ENCODE data around the gene HES4. TPM values are rescaled to one million over a fixed set of nuclear protein-coding genes. Genes with fewer than 3 reads are reported as not detected.

The HES4 gene
- total RNA-seq, 1 experiment from 2014 or later = 145 TPM

DNA sequence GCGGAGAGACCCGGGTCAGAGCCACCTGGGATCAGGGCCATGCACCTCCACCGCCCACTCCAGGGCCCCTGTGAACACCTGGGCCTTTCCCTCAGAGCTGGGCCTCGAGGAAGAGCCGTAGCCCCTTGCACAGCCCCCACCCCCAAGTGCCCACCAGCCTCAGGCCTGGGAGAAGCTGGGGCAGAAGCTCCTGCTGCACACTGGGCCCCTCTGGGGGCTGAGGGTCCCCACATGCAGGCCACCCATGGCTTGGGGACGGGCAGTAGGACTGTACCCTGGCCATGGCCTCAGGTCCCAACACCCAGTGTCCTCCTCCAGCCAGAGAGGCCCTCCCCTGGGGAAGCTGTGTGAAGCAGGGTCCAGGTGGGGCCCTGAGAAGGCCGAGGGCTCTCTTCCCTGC is 47.3 kb downstream of the HES4 start:
- BruUV-seq (replicated peaks) = no TSS peak
- Histone ChIP-seq H3K9me2 (ENCODE audit: insufficient read depth) (no peaks in the 10 kb centered on the region), H3K4me3 (replicated peaks in 1 of 2; ENCODE audit: low read depth in 1 of 2, low read length in 2 of 2) (no peak overlapping the region), H3K4me1 (ENCODE audit: control insufficient read depth in 1 of 2, insufficient read depth in 2 of 2, low read length in 2 of 2) (peaks cover 1 to 4% of the 10 kb centered on the region in 2 experiments), H3K9me3 (ENCODE audit: control insufficient read depth in 1 of 2, insufficient read depth in 1 of 2, low read depth in 1 of 2, low read length in 2 of 2) (no peaks in the 10 kb centered on the region), H2AFZ (ENCODE audit: low read depth, low read length, poor library complexity, severe bottlenecking) (no peak overlapping the region), H3K27ac (ENCODE audit: low read depth, low read length) (no peak overlapping the region), H3K9ac (ENCODE audit: low read length) (no peak overlapping the region), H3K79me2 (ENCODE audit: insufficient read depth, low read length) (peaks cover 51% of the 10 kb centered on the region), H3K4me2 (ENCODE audit: low read length) (no peak overlapping the region), H3K27me3 (ENCODE audit: insufficient read depth, low read length) (no peaks in the 10 kb centered on the region), H4K20me1 (ENCODE audit: insufficient read depth) (no peaks in the 10 kb centered on the region; the same call in 1 of the 2 replicates), H3K36me3 (ENCODE audit: control insufficient read depth in 1 of 2, insufficient read depth in 2 of 2, low read length in 2 of 2) (peaks cover 45 to 82% of the 10 kb centered on the region in 2 experiments)
- ChIA-PET CTCF (no interaction called here), POLR2A (no interaction called here), RAD21 (ENCODE audit: low non-redundant PET in 1 of 2, low total read pairs in 2 of 2, uncharacterized antibody in 2 of 2, unreplicated experiment in 2 of 2) (no interaction called here)
- DNase-seq (ENCODE audit: low read depth, low spot score) (no peak), ATAC-seq (no peak)
- intact Hi-C loops (cut with micrococcal nuclease) = no loop called here
- no peak for TF ChIP-seq POLR2A (IDR thresholded peaks at IDR 0.05; ENCODE audit: borderline replicate concordance, extremely low read depth, insufficient read depth, insufficient read length)
- no peak for TF ChIP-seq JUND (IDR thresholded peaks at IDR 0.05)
- TF ChIP-seq CEBPB (IDR thresholded peaks at IDR 0.05; ENCODE audit: low read depth) = no peak
- TF ChIP-seq FOSL1 (IDR thresholded peaks at IDR 0.05; ENCODE audit: low read depth) = no peak
- no peak for TF ChIP-seq ZNF274 (IDR thresholded peaks at IDR 0.05; ENCODE audit: low read depth, low read length)
- TF ChIP-seq, protein P1, sequence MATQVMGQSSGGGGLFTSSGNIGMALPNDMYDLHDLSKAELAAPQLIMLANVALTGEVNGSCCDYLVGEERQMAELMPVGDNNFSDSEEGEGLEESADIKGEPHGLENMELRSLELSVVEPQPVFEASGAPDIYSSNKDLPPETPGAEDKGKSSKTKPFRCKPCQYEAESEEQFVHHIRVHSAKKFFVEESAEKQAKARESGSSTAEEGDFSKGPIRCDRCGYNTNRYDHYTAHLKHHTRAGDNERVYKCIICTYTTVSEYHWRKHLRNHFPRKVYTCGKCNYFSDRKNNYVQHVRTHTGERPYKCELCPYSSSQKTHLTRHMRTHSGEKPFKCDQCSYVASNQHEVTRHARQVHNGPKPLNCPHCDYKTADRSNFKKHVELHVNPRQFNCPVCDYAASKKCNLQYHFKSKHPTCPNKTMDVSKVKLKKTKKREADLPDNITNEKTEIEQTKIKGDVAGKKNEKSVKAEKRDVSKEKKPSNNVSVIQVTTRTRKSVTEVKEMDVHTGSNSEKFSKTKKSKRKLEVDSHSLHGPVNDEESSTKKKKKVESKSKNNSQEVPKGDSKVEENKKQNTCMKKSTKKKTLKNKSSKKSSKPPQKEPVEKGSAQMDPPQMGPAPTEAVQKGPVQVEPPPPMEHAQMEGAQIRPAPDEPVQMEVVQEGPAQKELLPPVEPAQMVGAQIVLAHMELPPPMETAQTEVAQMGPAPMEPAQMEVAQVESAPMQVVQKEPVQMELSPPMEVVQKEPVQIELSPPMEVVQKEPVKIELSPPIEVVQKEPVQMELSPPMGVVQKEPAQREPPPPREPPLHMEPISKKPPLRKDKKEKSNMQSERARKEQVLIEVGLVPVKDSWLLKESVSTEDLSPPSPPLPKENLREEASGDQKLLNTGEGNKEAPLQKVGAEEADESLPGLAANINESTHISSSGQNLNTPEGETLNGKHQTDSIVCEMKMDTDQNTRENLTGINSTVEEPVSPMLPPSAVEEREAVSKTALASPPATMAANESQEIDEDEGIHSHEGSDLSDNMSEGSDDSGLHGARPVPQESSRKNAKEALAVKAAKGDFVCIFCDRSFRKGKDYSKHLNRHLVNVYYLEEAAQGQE (IDR thresholded peaks at IDR 0.05; ENCODE audit: low read depth) = no peak
- no peak for TF ChIP-seq ZFX (IDR thresholded peaks at IDR 0.05)
- no peak for TF ChIP-seq ELF1 (IDR thresholded peaks at IDR 0.05; ENCODE audit: borderline replicate concordance, low read depth)
- no peak for TF ChIP-seq SIN3A (IDR thresholded peaks at IDR 0.05; ENCODE audit: low read depth)
- TF ChIP-seq SRF (IDR thresholded peaks at IDR 0.05; ENCODE audit: low read depth) = no peak
- TF ChIP-seq, protein P2, sequence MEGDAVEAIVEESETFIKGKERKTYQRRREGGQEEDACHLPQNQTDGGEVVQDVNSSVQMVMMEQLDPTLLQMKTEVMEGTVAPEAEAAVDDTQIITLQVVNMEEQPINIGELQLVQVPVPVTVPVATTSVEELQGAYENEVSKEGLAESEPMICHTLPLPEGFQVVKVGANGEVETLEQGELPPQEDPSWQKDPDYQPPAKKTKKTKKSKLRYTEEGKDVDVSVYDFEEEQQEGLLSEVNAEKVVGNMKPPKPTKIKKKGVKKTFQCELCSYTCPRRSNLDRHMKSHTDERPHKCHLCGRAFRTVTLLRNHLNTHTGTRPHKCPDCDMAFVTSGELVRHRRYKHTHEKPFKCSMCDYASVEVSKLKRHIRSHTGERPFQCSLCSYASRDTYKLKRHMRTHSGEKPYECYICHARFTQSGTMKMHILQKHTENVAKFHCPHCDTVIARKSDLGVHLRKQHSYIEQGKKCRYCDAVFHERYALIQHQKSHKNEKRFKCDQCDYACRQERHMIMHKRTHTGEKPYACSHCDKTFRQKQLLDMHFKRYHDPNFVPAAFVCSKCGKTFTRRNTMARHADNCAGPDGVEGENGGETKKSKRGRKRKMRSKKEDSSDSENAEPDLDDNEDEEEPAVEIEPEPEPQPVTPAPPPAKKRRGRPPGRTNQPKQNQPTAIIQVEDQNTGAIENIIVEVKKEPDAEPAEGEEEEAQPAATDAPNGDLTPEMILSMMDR (IDR thresholded peaks at IDR 0.05 in 2 of 3, conservative IDR thresholded peaks at IDR 0.05 in 1 of 3; ENCODE audit: borderline replicate concordance in 1 of 3, insufficient read depth in 1 of 3, low read depth in 2 of 3, low read length in 2 of 3) = no peak
- TF ChIP-seq POLR2AphosphoS5 (IDR thresholded peaks at IDR 0.05; ENCODE audit: low read depth, low read length) = no peak
- TF ChIP-seq CBX3 (IDR thresholded peaks at IDR 0.05; ENCODE audit: low read depth) = no peak
- TF ChIP-seq, protein P3, sequence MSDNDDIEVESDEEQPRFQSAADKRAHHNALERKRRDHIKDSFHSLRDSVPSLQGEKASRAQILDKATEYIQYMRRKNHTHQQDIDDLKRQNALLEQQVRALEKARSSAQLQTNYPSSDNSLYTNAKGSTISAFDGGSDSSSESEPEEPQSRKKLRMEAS (IDR thresholded peaks at IDR 0.05) = no peak
- TF ChIP-seq EZH2 (IDR thresholded peaks at IDR 0.05) = no peak
- TF ChIP-seq, protein P4, sequence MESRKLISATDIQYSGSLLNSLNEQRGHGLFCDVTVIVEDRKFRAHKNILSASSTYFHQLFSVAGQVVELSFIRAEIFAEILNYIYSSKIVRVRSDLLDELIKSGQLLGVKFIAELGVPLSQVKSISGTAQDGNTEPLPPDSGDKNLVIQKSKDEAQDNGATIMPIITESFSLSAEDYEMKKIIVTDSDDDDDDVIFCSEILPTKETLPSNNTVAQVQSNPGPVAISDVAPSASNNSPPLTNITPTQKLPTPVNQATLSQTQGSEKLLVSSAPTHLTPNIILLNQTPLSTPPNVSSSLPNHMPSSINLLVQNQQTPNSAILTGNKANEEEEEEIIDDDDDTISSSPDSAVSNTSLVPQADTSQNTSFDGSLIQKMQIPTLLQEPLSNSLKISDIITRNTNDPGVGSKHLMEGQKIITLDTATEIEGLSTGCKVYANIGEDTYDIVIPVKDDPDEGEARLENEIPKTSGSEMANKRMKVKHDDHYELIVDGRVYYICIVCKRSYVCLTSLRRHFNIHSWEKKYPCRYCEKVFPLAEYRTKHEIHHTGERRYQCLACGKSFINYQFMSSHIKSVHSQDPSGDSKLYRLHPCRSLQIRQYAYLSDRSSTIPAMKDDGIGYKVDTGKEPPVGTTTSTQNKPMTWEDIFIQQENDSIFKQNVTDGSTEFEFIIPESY (IDR thresholded peaks at IDR 0.05; ENCODE audit: extremely low read depth, insufficient replicate concordance, low read length) = no peak
- TF ChIP-seq YY1 (IDR thresholded peaks at IDR 0.05; ENCODE audit: extremely low read depth, insufficient replicate concordance, low read depth, low read length) = no peak
- TF ChIP-seq SP1 (IDR thresholded peaks at IDR 0.05; ENCODE audit: low read depth) = no peak
- TF ChIP-seq EZH2phosphoT487 (IDR thresholded peaks at IDR 0.05; ENCODE audit: borderline replicate concordance) = no peak
- TF ChIP-seq, protein P5, sequence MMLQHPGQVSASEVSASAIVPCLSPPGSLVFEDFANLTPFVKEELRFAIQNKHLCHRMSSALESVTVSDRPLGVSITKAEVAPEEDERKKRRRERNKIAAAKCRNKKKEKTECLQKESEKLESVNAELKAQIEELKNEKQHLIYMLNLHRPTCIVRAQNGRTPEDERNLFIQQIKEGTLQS (IDR thresholded peaks at IDR 0.05) = no peak

All from HCT116 (cell line).